Suprapubic skin (tissue), 3 donors: ENCODE data around the gene PPP4C.

ENCODE experiments used
- EP300 ChIP-seq: sonication (generic); formaldehyde crosslinking; IDR thresholded peaks from one replicate; pipeline ENCODE4 v1.6.1; 2017; ENCODE audit warnings: antibody characterized with exemption
- POLR2A ChIP-seq, 2 donors: fragments of 450-650 bp; IDR thresholded peaks; one replicate each; pipeline ENCODE4 v1.6.1; 2017; ENCODE audit warnings: antibody characterized with exemption in 2 of 2, mild to moderate bottlenecking in 2 of 2, moderate library complexity in 2 of 2
- TF ChIP-seq, protein P1 (sequence below), 2 donors: fragments of 200-600 bp in 1 of 2; fragments of 450-650 bp in 1 of 2; sonication (generic) in 1 of 2; IDR thresholded peaks; one replicate each; pipeline ENCODE4 v1.5.1; 2016 to 2019; ENCODE audit warnings: antibody characterized with exemption in 2 of 2, mild to moderate bottlenecking in 1 of 2, moderate library complexity in 1 of 2

DNA sequence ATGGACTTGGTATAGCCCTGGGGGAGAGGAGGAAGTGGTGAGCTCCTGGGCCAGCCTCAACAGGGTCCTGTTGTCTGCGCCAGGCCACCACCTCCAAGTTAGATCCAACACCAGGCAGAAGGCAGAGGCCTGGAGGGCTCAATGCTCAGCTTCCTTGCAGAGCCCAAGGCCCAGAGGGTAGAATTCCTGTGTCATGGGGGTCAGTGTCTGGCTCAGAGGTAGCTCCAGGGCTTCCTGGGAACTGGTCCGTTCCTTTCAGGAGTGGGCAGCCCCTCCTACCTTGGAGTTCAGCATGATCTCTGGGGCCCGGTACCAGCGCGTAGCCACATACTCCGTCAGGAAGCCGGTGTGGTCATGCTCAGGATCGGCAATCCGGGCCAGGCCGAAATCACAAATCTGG, 42.0 kb downstream of the PPP4C start:
- TF ChIP-seq, protein P1, sequence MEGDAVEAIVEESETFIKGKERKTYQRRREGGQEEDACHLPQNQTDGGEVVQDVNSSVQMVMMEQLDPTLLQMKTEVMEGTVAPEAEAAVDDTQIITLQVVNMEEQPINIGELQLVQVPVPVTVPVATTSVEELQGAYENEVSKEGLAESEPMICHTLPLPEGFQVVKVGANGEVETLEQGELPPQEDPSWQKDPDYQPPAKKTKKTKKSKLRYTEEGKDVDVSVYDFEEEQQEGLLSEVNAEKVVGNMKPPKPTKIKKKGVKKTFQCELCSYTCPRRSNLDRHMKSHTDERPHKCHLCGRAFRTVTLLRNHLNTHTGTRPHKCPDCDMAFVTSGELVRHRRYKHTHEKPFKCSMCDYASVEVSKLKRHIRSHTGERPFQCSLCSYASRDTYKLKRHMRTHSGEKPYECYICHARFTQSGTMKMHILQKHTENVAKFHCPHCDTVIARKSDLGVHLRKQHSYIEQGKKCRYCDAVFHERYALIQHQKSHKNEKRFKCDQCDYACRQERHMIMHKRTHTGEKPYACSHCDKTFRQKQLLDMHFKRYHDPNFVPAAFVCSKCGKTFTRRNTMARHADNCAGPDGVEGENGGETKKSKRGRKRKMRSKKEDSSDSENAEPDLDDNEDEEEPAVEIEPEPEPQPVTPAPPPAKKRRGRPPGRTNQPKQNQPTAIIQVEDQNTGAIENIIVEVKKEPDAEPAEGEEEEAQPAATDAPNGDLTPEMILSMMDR (IDR thresholded peaks at IDR 0.05): no peak
- no peak for TF ChIP-seq EP300
- TF ChIP-seq POLR2A (IDR thresholded peaks at IDR 0.05): no peak
